ENCODE measurements around the gene INAVA. TPM values are rescaled to one million over a fixed set of nuclear protein-coding genes. Genes with fewer than 3 reads are reported as not detected.
A peak's percentile ranks its signal among the peaks of the same experiment; 100 is the strongest.

The INAVA gene
- total and polyA plus RNA-seq, 3 experiments from 2014 or later = 0.09 to 0.37 (median 0.24) TPM

DNA sequence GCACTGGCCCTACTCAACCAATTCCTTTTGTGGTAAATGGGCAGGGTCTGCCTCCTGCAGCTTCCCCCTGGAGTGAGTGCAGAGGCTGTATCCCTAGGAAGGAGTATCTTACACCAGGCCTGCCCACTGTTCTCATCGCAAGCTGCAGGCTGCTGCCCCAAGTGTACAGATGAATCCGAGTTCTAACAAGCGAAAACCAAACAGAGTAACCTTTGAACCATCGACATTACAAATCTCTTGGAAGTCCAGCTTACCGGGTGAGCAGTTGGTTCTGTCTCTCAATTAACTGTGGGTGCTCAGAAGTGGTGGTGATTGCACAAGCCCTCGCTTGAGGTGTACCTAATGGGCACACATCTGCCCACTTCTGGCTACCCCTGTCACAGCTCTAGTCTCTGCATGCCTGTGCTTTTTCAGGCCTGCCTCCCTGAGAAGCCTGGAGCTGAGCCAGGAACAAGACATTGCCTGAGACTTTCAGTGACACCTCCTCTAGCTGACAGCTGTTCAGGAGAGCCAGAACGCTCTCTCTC lies 22.7 kb downstream of the INAVA start:
- H3K9me3 ChIP-seq (ENCODE audit: low read length) = no peaks in the 10 kb centered on the region
- no peaks in the 10 kb centered on the region for H3K9me3 Mint-ChIP-seq
- CTCF ChIA-PET = no interaction called here
- DNase-seq = no peak
- H3K27ac ChIP-seq (ENCODE audit: low read depth, low read length) = no peak overlapping the region
- no peak overlapping the region for H3K4me3 Mint-ChIP-seq
- no peaks in the 10 kb centered on the region for H3K4me1 Mint-ChIP-seq
- no peak overlapping the region for H3K27ac Mint-ChIP-seq
- H3K4me1 ChIP-seq (ENCODE audit: insufficient read depth, low read length) = no peaks in the 10 kb centered on the region
- H3K27me3 Mint-ChIP-seq = peaks cover 4 to 6% of the 10 kb centered on the region in 2 donors
- no peaks in the 10 kb centered on the region for H3K36me3 Mint-ChIP-seq
- H3K4me3 ChIP-seq (ENCODE audit: low read length) = no peak overlapping the region
- no peaks in the 10 kb centered on the region for H3K27me3 ChIP-seq (ENCODE audit: insufficient read depth, low read length, poor library complexity, severe bottlenecking)
- POLR2A ChIA-PET = no interaction called here
- H3K36me3 ChIP-seq (ENCODE audit: insufficient read depth, low read length) = no peaks in the 10 kb centered on the region

DNA sequence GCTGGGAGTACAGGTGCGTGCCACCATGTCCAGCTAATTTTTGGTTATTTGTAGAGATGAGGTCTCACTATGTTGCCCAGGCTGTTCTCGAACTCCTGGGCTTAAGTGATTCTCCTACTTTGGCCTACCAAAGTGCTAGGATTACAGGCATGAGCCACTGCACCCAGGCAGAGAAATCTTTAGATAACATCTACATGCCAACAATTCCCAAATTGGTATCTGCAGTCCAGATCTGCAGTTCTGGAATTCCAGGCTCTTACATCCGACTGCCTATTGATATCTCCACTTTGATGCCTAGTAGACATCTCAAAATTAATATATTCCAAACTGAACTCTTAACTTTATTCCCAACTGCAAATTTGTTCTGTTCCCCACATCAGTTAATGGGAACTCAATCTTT lies 23.3 kb downstream of the INAVA start:
- CTCF ChIA-PET = no interaction called here
- POLR2A ChIA-PET = no interaction called here
- no peaks in the 10 kb centered on the region for H3K36me3 ChIP-seq (ENCODE audit: insufficient read depth, low read length)
- Mint-ChIP-seq H3K4me1 (no peaks in the 10 kb centered on the region), H3K27me3 (peaks cover 0 to 6% of the 10 kb centered on the region in 2 donors), H3K36me3 (no peaks in the 10 kb centered on the region), H3K9me3 (no peaks in the 10 kb centered on the region), H3K4me3 (no peak overlapping the region), H3K27ac (no peak overlapping the region)
- H3K4me3 ChIP-seq (ENCODE audit: low read length) = no peak overlapping the region
- H3K27ac ChIP-seq (ENCODE audit: low read depth, low read length) = no peak overlapping the region
- DNase-seq = no peak
- H3K9me3 ChIP-seq (ENCODE audit: low read length) = no peaks in the 10 kb centered on the region
- no peaks in the 10 kb centered on the region for H3K4me1 ChIP-seq (ENCODE audit: insufficient read depth, low read length)
- H3K27me3 ChIP-seq (ENCODE audit: insufficient read depth, low read length, poor library complexity, severe bottlenecking) = no peaks in the 10 kb centered on the region

- Histone ChIP-seq H3K36me3 (ENCODE audit: insufficient read depth, low read length) (no peaks in the 10 kb centered on the region), H3K9me3 (ENCODE audit: low read length) (no peaks in the 10 kb centered on the region), H3K4me3 (ENCODE audit: low read length) (no peak overlapping the region), H3K27me3 (ENCODE audit: insufficient read depth, low read length, poor library complexity, severe bottlenecking) (no peaks in the 10 kb centered on the region), H3K27ac (ENCODE audit: low read depth, low read length) (no peak overlapping the region), H3K4me1 (ENCODE audit: insufficient read depth, low read length) (no peaks in the 10 kb centered on the region)
- no peak for DNase-seq
- Mint-ChIP-seq H3K9me3 (no peaks in the 10 kb centered on the region), H3K27ac (no peak overlapping the region), H3K4me3 (no peak overlapping the region), H3K36me3 (no peaks in the 10 kb centered on the region), H3K27me3 (peaks cover 0 to 2% of the 10 kb centered on the region in 2 donors), H3K4me1 (no peaks in the 10 kb centered on the region)
- POLR2A ChIA-PET = interaction anchor here (0.5 kb wide), 1 partner anchor 19 kb away, joined by 4 read pairs; no protein-coding TSS in a partner anchor
- CTCF ChIA-PET = no interaction called here
Observed at GRCh38 chr1:200919386-200919785, 24.7 kb downstream of the INAVA start.

DNA sequence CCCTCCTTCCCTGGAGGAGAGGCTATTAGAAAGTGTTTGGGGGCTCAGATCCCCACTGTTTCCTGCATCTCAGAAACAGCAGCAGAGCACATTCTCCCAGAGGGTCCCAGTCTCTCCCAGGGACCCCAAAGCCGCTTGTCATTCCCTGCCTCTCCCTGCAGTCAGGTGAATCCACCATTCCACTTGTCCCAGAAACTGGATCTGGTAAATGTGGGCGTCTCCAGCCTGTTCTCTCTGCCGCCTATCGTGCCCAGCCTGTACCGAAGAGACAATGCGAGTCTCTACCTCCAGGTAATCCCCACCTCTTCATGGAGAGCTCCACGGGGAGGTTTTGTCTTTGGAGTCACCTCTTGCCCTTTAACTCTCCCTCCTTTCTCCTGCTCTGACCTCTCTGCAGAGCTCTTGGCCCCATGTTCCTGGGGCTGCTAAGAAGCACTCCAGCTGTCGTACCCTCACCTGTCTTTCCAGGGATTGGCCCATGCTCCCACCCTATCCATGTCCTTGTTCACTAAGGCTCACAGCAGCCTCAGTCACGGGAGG lies 26.9 kb downstream of the INAVA start:
- DNase-seq = no peak
- CTCF ChIA-PET = no interaction called here
- H3K4me3 Mint-ChIP-seq = no peak overlapping the region
- Histone ChIP-seq H3K27ac (ENCODE audit: low read depth, low read length) (no peak overlapping the region), H3K9me3 (ENCODE audit: low read length) (no peaks in the 10 kb centered on the region), H3K4me1 (ENCODE audit: insufficient read depth, low read length) (no peaks in the 10 kb centered on the region), H3K36me3 (ENCODE audit: insufficient read depth, low read length) (no peaks in the 10 kb centered on the region), H3K4me3 (ENCODE audit: low read length) (no peak overlapping the region), H3K27me3 (ENCODE audit: insufficient read depth, low read length, poor library complexity, severe bottlenecking) (no peaks in the 10 kb centered on the region)
- no peak overlapping the region for H3K27ac Mint-ChIP-seq
- H3K4me1 Mint-ChIP-seq = peaks cover 2 to 6% (median 4%) of the 10 kb centered on the region in 3 donors
- POLR2A ChIA-PET = no interaction called here
- peaks cover 0 to 2% of the 10 kb centered on the region in 2 donors for H3K27me3 Mint-ChIP-seq
- no peaks in the 10 kb centered on the region for H3K36me3 Mint-ChIP-seq
- H3K9me3 Mint-ChIP-seq = no peaks in the 10 kb centered on the region

- POLR2A ChIA-PET = no interaction called here
- CTCF ChIA-PET = no interaction called here
- Mint-ChIP-seq H3K36me3 (no peaks in the 10 kb centered on the region), H3K27me3 (peaks cover 0 to 2% of the 10 kb centered on the region in 2 donors), H3K4me3 (no peak overlapping the region), H3K9me3 (no peaks in the 10 kb centered on the region), H3K27ac (peak overlapping the region in 1 of 8 donors; percentile 26), H3K4me1 (peaks cover 2 to 6% (median 4%) of the 10 kb centered on the region in 3 donors)
- no peaks in the 10 kb centered on the region for H3K9me3 ChIP-seq (ENCODE audit: low read length)
- no peak for DNase-seq
- H3K36me3 ChIP-seq (ENCODE audit: insufficient read depth, low read length) = no peaks in the 10 kb centered on the region
- H3K4me3 ChIP-seq (ENCODE audit: low read length) = no peak overlapping the region
- no peaks in the 10 kb centered on the region for H3K4me1 ChIP-seq (ENCODE audit: insufficient read depth, low read length)
- no peaks in the 10 kb centered on the region for H3K27me3 ChIP-seq (ENCODE audit: insufficient read depth, low read length, poor library complexity, severe bottlenecking)
- H3K27ac ChIP-seq (ENCODE audit: low read depth, low read length) = no peak overlapping the region
Observed at GRCh38 chr1:200922406-200922805, 27.7 kb downstream of the INAVA start.

DNA sequence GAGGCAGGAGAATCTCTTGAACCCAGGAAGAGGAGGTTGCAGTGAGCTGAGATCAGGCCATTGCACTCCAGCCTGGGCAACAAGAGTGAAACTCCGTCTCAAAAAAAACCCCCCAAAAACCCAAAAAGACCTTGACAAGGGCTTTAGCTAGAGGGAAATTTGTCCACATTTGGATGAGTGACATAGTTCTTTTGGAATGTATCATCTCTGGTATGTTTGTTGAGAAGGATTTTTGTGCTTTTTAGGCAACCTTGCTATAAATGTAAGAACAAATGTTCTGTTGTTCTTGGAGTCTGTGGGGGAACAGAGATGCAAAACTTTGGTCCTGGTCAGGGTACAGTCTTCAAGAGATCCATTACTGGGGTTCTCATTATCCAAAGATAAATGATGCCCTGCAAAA lies 28.9 kb downstream of the INAVA start:
- H3K9me3 ChIP-seq (ENCODE audit: low read length) = no peaks in the 10 kb centered on the region
- ChIA-PET POLR2A (interaction anchor here (0.6 kb wide), 1 partner anchor 15 kb away, joined by 13 read pairs; no protein-coding TSS in a partner anchor), CTCF (no interaction called here)
- H3K4me1 ChIP-seq (ENCODE audit: insufficient read depth, low read length) = no peaks in the 10 kb centered on the region
- H3K36me3 ChIP-seq (ENCODE audit: insufficient read depth, low read length) = no peaks in the 10 kb centered on the region
- Mint-ChIP-seq H3K27ac (no peak overlapping the region), H3K9me3 (no peaks in the 10 kb centered on the region), H3K4me3 (no peak overlapping the region), H3K4me1 (peaks cover 2 to 6% (median 4%) of the 10 kb centered on the region in 3 donors), H3K27me3 (peaks cover 0 to 2% of the 10 kb centered on the region in 2 donors), H3K36me3 (no peaks in the 10 kb centered on the region)
- H3K4me3 ChIP-seq (ENCODE audit: low read length) = no peak overlapping the region
- DNase-seq = no peak
- H3K27me3 ChIP-seq (ENCODE audit: insufficient read depth, low read length, poor library complexity, severe bottlenecking) = no peaks in the 10 kb centered on the region
- H3K27ac ChIP-seq (ENCODE audit: low read depth, low read length) = no peak overlapping the region

- Mint-ChIP-seq H3K4me1 (peaks cover 6 to 14% (median 12%) of the 10 kb centered on the region in 3 donors), H3K36me3 (no peaks in the 10 kb centered on the region), H3K27me3 (peaks cover 0 to 1% of the 10 kb centered on the region in 2 donors), H3K4me3 (no peak overlapping the region), H3K27ac (no peak overlapping the region), H3K9me3 (no peaks in the 10 kb centered on the region)
- DNase-seq = no peak
- POLR2A ChIA-PET = no interaction called here
- no peaks in the 10 kb centered on the region for H3K36me3 ChIP-seq (ENCODE audit: insufficient read depth, low read length)
- no peak overlapping the region for H3K27ac ChIP-seq (ENCODE audit: low read depth, low read length)
- CTCF ChIA-PET = no interaction called here
- no peaks in the 10 kb centered on the region for H3K9me3 ChIP-seq (ENCODE audit: low read length)
- H3K27me3 ChIP-seq (ENCODE audit: insufficient read depth, low read length, poor library complexity, severe bottlenecking) = no peaks in the 10 kb centered on the region
- no peak overlapping the region for H3K4me3 ChIP-seq (ENCODE audit: low read length)
- H3K4me1 ChIP-seq (ENCODE audit: insufficient read depth, low read length) = no peaks in the 10 kb centered on the region
Observed at GRCh38 chr1:200925831-200926230, 31.1 kb downstream of the INAVA start.

- Mint-ChIP-seq H3K36me3 (no peaks in the 10 kb centered on the region), H3K4me3 (no peak overlapping the region), H3K9me3 (no peaks in the 10 kb centered on the region), H3K4me1 (peaks cover 6 to 14% (median 12%) of the 10 kb centered on the region in 3 donors), H3K27ac (no peak overlapping the region), H3K27me3 (peaks cover 0 to 3% of the 10 kb centered on the region in 2 donors)
- H3K36me3 ChIP-seq (ENCODE audit: insufficient read depth, low read length) = no peaks in the 10 kb centered on the region
- no peaks in the 10 kb centered on the region for H3K9me3 ChIP-seq (ENCODE audit: low read length)
- no peaks in the 10 kb centered on the region for H3K4me1 ChIP-seq (ENCODE audit: insufficient read depth, low read length)
- no peak for DNase-seq
- no peak overlapping the region for H3K4me3 ChIP-seq (ENCODE audit: low read length)
- H3K27me3 ChIP-seq (ENCODE audit: insufficient read depth, low read length, poor library complexity, severe bottlenecking) = no peaks in the 10 kb centered on the region
- H3K27ac ChIP-seq (ENCODE audit: low read depth, low read length) = no peak overlapping the region
- ChIA-PET POLR2A (no interaction called here), CTCF (no interaction called here)
Observed at GRCh38 chr1:200929530-200930278, 35.0 kb downstream of the INAVA start.
